Thymus (tissue), 14 donors: ENCODE data around the gene TP53TG5. TPM values are rescaled to one million over a fixed set of nuclear protein-coding genes. Genes with fewer than 3 reads are reported as not detected.
A peak's percentile ranks its signal among the peaks of the same experiment; 100 is the strongest.

Source experiments
- DNase-seq, 9 donors: peaks; one replicate each; pipeline ENCODE4 v3.0.0-alpha.2; 2013; ENCODE audit warnings: low spot score in 9 of 9, low read depth in 6 of 9, missing footprints in 1 of 9
- H3K27ac ChIP-seq, 2 donors: one replicate each; pipeline ENCODE4 v1.5.1; 2013; ENCODE audit warnings: control low read depth in 1 of 2, low read depth in 1 of 2, low read length in 1 of 2, mild to moderate bottlenecking in 1 of 2, moderate library complexity in 1 of 2
- H3K27me3 ChIP-seq, 2 donors: one replicate each; pipeline ENCODE4 v1.5.1; 2013; ENCODE audit warnings: low read length in 1 of 2; ENCODE audit not compliant: control insufficient read depth in 2 of 2, insufficient read depth in 1 of 2
- H3K36me3 ChIP-seq, 2 donors: one replicate each; pipeline ENCODE4 v1.5.1; 2013; ENCODE audit warnings: low read length in 1 of 2, mild to moderate bottlenecking in 1 of 2, moderate library complexity in 1 of 2; ENCODE audit not compliant: control insufficient read depth in 2 of 2, insufficient read depth in 2 of 2
- H3K4me1 ChIP-seq, 2 donors: one replicate each; pipeline ENCODE4 v1.5.1; 2013; ENCODE audit warnings: low read length in 2 of 2; ENCODE audit not compliant: control insufficient read depth in 2 of 2, insufficient read depth in 2 of 2
- H3K4me3 ChIP-seq, 2 donors: one replicate each; pipeline ENCODE4 v1.5.1; 2013; ENCODE audit warnings: low read length in 2 of 2, control low read depth in 1 of 2, mild to moderate bottlenecking in 1 of 2
- H3K9me3 ChIP-seq, 2 donors: one replicate each; pipeline ENCODE4 v1.5.1; 2013; ENCODE audit warnings: low read length in 1 of 2, mild to moderate bottlenecking in 1 of 2; ENCODE audit not compliant: control insufficient read depth in 2 of 2, insufficient read depth in 1 of 2
- WGBS: extraction: QIAGEN DNeasy Blood & Tissue Kit; methylation state at CpG from one replicate; pipeline ENCODE4 v1.1.7; 2013; 5-methylcytosine and 5-hydroxymethylcytosine counted together
- long read RNA-seq, 10 donors: transcript quantifications; one replicate each; lab custom pipeline, GENCODE V29; 2026
- polyA plus RNA-seq: library from polyadenylated mRNA; stranded (reverse); fragments of 200-250 nt; gene quantifications from one replicate; pipeline ENCODE4 v1.2.3, GENCODE V29; 2013
- total RNA-seq: library from RNA; stranded (reverse); fragments of 120-200 nt; gene quantifications from one replicate; pipeline ENCODE4 v1.2.4, GENCODE V29; 2013
- donor health status: healthy.

The TP53TG5 gene
- total RNA-seq = 0.24 TPM
- polyA plus RNA-seq = 0.27 TPM
- long read RNA-seq, donor 1 = 0 reads
- long read RNA-seq, donor 2, partial matches to known transcripts = 138 of 170 reads
- long read RNA-seq, donor 2, other reads (novel, unspliced or antisense) = 32 of 170 reads
- long read RNA-seq, donor 3 = 0 reads
- long read RNA-seq, donor 4 = 0 reads
- long read RNA-seq, donor 5 = 0 reads
- long read RNA-seq, donor 6, partial matches to known transcripts = 19 of 39 reads
- long read RNA-seq, donor 6, other reads (novel, unspliced or antisense) = 20 of 39 reads
- long read RNA-seq, donor 7 = 0 reads
- long read RNA-seq, donor 8 = 0 reads
- long read RNA-seq, donor 9 = 0 reads
- long read RNA-seq, donor 10, partial matches to known transcripts = 0 of 12 reads
- long read RNA-seq, donor 10, other reads (novel, unspliced or antisense) = 12 of 12 reads

DNA sequence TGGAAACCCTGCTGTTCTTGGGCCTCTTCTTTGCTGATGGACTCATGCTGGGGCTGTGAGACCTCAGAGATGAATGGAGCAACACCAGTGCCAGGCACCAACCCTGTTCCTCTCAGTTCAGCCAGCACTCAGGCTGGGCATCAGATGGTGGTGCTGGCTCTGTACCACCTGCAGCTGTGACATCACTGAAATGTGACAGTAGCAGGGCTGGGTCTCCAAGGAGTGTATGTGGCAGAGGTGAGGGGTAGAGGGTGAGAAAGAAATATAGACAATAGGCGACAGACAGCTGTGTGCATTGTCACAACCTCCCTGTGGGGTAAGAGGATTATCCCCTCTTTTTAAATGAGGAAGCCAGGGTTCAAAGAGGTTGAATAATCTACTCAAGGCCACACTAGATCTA, at the start of gene TP53TG5:
TP53TG5 (minus strand) TSS at position 135 of the 400 bp plus-strand sequence; CDS start at position 46, 89 bp downstream.
- Histone ChIP-seq H3K36me3 (no peaks in the 10 kb centered on the region), H3K4me1 (peaks cover 2 to 11% of the 10 kb centered on the region in 2 donors), H3K27me3 (no peaks in the 10 kb centered on the region), H3K9me3 (no peaks in the 10 kb centered on the region), H3K4me3 (no peak within 1 kb of the TSS), H3K27ac (no peak within 1 kb of the TSS)
- WGBS = 85% methylated on average over 1 of the region's 1 CpG
- DNase-seq = peak in 1 of 9 donors; percentile 32

DNA sequence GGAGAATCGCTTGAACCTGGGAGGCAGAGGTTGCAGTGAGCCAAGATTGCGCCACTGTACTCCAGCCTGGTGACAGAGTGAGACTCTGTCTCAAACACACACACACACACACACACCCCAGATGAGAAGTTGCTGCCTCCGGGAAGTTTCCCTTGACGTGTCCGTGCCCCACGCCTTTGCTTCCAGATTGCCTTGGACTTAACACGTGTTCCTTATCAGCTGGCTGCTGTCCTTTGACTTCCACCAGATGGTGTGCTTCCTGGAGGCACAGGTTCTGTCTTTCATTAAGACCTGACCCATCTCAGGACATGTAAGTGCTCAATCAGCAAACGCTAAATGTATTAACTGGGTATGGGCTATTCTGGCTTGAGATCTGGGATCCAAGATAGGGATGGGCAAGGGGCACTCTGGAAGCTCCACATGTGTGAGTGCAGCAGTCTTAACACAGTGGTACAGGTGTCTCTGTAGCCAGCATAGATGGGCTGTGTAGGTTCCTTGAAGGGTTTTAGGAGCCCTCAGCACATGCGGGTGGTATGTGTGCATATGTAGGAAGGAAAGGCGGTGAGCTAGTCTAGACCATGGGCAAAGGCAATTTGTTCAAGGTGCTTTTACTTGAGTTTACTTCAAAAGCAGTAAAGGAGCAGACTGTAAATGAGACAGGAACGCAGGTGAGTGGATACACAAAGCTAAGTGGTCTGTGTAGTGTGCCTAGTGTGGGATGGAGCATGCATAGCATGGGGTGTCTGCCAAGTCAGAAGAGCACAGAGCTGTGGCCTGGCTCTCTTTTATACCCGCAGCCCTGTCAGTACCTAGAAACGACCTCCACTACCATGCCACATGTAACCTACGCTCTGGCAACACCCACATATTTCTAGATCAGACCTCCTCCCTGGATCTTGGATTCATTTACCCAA, 49.4 kb upstream of the TP53TG5 start:
- H3K27ac ChIP-seq = no peak overlapping the region
- 95% methylated on average over 14 of the region's 14 CpGs for WGBS
- no peak for DNase-seq
- H3K36me3 ChIP-seq = peaks cover 25 to 32% of the 10 kb centered on the region in 2 donors
- peaks cover 5 to 6% of the 10 kb centered on the region in 2 donors for H3K4me1 ChIP-seq
- H3K4me3 ChIP-seq = no peak overlapping the region
- H3K27me3 ChIP-seq = no peaks in the 10 kb centered on the region
- no peaks in the 10 kb centered on the region for H3K9me3 ChIP-seq

GRCh38 chr20:45426320-45427016, 48.3 kb upstream of the TP53TG5 start:
- H3K4me1 ChIP-seq = no peaks in the 10 kb centered on the region
- H3K9me3 ChIP-seq = no peaks in the 10 kb centered on the region
- H3K27me3 ChIP-seq = no peaks in the 10 kb centered on the region
- H3K27ac ChIP-seq = no peak overlapping the region
- peaks cover 30 to 37% of the 10 kb centered on the region in 2 donors for H3K36me3 ChIP-seq
- no peak overlapping the region for H3K4me3 ChIP-seq
- DNase-seq = no peak
- WGBS = 95% methylated on average over 5 of the region's 5 CpGs

DNA sequence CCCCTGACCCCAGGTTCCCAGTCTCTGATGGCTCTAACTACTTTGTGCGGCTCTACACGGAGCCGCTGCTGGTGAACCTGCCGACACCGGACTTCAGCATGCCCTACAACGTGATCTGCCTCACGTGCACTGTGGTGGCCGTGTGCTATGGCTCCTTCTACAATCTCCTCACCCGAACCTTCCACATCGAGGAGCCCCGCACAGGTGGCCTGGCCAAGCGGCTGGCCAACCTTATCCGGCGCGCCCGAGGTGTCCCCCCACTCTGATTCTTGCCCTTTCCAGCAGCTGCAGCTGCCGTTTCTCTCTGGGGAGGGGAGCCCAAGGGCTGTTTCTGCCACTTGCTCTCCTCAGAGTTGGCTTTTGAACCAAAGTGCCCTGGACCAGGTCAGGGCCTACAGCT, 47.4 kb upstream of the TP53TG5 start:
- no peak for DNase-seq
- Histone ChIP-seq H3K27ac (no peak overlapping the region), H3K9me3 (no peaks in the 10 kb centered on the region), H3K4me3 (no peak overlapping the region), H3K36me3 (peaks cover 39 to 46% of the 10 kb centered on the region in 2 donors), H3K4me1 (no peaks in the 10 kb centered on the region), H3K27me3 (no peaks in the 10 kb centered on the region)
- over 99% methylated on average over 17 of the region's 17 CpGs for WGBS

GRCh38 chr20:45423700-45424099, 45.6 kb upstream of the TP53TG5 start:
- Histone ChIP-seq H3K4me1 (no peaks in the 10 kb centered on the region), H3K4me3 (no peak overlapping the region), H3K27me3 (no peaks in the 10 kb centered on the region), H3K9me3 (no peaks in the 10 kb centered on the region), H3K27ac (no peak overlapping the region), H3K36me3 (peaks cover 57 to 63% of the 10 kb centered on the region in 2 donors)
- no peak for DNase-seq
- WGBS = 97% methylated on average over 2 of the region's 2 CpGs

DNA sequence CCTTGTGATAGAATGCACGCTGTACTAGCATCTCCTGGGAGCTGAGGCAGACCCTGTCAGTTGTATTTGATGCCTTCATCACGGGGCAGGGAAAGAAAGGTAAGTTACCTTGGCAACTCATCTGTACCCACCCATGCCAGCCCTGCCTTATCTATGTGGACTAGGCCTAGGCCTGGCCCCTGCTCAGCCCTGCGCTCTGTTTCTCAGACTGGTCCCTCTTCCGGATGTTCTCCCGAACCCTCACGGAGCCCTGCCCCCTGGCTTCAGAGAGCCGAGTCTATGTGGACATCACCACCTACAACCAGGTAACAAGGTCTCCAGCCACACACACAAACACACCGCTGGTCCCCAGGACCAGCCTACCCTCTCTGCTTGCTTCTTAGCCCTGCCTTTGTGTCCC, 42.0 kb upstream of the TP53TG5 start:
- no peak overlapping the region for H3K4me3 ChIP-seq
- peaks cover 10% of the 10 kb centered on the region in 2 donors for H3K4me1 ChIP-seq
- no peak overlapping the region for H3K27ac ChIP-seq
- no peak for DNase-seq
- WGBS = 99% methylated on average over 8 of the region's 8 CpGs
- peaks cover 46 to 51% of the 10 kb centered on the region in 2 donors for H3K36me3 ChIP-seq
- no peaks in the 10 kb centered on the region for H3K27me3 ChIP-seq
- H3K9me3 ChIP-seq = no peaks in the 10 kb centered on the region

DNA sequence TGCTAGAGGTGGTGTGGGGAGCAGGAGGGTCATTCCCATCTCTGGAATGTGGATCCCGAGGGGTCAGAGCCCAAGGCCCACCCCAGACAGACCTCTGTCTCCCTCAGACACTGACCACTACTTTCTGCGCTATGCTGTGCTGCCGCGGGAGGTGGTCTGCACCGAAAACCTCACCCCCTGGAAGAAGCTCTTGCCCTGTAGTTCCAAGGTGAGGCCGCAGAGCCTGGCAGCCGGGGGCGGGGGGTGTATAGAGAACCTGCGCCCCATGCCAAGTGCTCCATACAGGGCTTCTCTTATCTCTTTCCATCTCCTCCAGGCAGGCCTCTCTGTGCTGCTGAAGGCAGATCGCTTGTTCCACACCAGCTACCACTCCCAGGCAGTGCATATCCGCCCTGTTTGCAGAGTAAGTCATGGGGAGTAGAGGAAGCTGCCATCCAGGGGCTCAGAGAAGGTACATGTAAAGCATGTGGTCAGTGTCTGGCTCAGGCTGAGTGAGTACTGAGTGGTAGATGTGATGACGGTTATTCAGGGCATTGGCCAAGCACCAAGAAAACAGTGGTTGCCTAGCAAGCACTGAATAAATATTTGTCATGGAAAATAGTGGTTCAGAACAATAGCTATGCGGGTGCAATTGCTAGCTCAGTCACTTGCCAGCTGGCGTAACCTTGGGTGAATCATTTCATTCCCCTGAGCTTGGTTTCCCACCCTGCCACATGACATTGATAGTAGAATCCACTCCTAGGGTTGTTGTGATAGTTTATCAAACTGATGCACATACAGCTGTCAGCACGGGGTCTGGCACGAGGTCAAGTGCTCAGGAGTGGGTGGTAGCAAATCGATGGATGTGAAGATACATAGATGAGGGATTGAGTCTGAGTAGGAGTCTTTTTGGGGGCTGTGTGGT, 41.3 kb upstream of the TP53TG5 start:
- 94% methylated on average over 17 of the region's 17 CpGs for whole genome bisulfite sequencing
- peaks cover 10% of the 10 kb centered on the region in 2 donors for H3K4me1 ChIP-seq
- peaks cover 42 to 49% of the 10 kb centered on the region in 2 donors for H3K36me3 ChIP-seq
- no peaks in the 10 kb centered on the region for H3K27me3 ChIP-seq
- DNase-seq = no peak
- no peaks in the 10 kb centered on the region for H3K9me3 ChIP-seq
- no peak overlapping the region for H3K4me3 ChIP-seq
- no peak overlapping the region for H3K27ac ChIP-seq

DNA sequence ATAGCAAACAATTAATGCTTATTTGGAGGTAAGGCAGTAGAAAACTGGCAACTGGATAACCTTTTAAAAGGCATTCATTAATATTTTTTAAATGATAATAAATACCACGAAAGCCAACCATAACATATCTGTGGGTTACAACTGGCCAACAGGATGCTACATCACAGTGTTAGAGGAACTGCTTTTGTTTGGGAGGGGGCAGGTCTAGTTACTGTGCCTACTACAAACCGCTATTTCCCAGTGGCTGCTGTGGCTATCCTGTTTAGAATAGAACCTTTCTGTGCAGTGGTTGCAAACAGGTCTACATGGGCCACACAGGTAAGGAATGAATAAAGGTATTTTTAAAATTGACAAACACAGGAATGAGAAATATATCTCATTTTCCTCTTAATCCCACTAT, 38.8 kb upstream of the TP53TG5 start:
- DNase-seq = no peak
- peaks cover 10% of the 10 kb centered on the region in 2 donors for H3K4me1 ChIP-seq
- H3K4me3 ChIP-seq = peak overlapping the region; percentile 61 to 98
- 79% methylated on average over 2 of the region's 2 CpGs for WGBS
- no peak overlapping the region for H3K27ac ChIP-seq
- no peaks in the 10 kb centered on the region for H3K27me3 ChIP-seq
- peaks cover 31 to 37% of the 10 kb centered on the region in 2 donors for H3K36me3 ChIP-seq
- H3K9me3 ChIP-seq = no peaks in the 10 kb centered on the region
